A549 (cell line): ENCODE measurements around the gene UMODL1. TPM values are rescaled to one million over a fixed set of nuclear protein-coding genes. Genes with fewer than 3 reads are reported as not detected.

Experiments
- ATAC-seq, 2 experiments: fragments of 200-7000 bp in 1 of 2; fragments of >200 bp in 1 of 2; cut with Nextera tagmentation in 1 of 2; cut with Tn5 transposase in 1 of 2; 3 replicates each; pipeline versions ENCODE4 v1.8.0 to v1.9.1; 2018 to 2020; ENCODE audit warnings: mild to moderate bottlenecking in 1 of 2, moderate library complexity in 1 of 2
- CTCF ChIA-PET: fragments of 300-600 bp; sonication (Branson Sonifier 250); formaldehyde crosslinking; extraction: SDS; loops from one replicate; lab custom pipeline; 2021; ENCODE audit warnings: antibody characterized with exemption, inconsistent platforms; lab: Yijun Ruan, JAX
- POLR2A ChIA-PET: fragments of 350-600 bp; formaldehyde crosslinking; extraction: SDS; loops from one replicate; lab custom pipeline; 2021; ENCODE audit warnings: antibody characterized with exemption, inconsistent platforms; lab: Yijun Ruan, JAX
- DNase-seq, 2 experiments: peaks; one replicate each; pipeline versions ENCODE4 v3.0.0 to v3.0.0-alpha.2; 2011 to 2016; ENCODE audit warnings: low read depth in 1 of 2, low spot score in 1 of 2
- FAIRE-seq: peaks from 2 replicates; lab custom pipeline; 2011; peaks lifted over from hg19 to GRCh38; lab: Jason Lieb, UNC
- H3K27ac ChIP-seq, 2 experiments: fragments of >200 bp; sonication (Bioruptor Twin); formaldehyde crosslinking; 3 replicates each; pipeline ENCODE4 v1.5.1; 2016 to 2017
- H3K4me1 ChIP-seq: fragments of >200 bp; sonication (Bioruptor Twin); formaldehyde crosslinking; 3 replicates; pipeline ENCODE4 v1.6.1; 2016
- H3K4me2 ChIP-seq: fragments of >200 bp; sonication (Bioruptor Twin); formaldehyde crosslinking; 3 replicates; pipeline ENCODE4 v1.6.1; 2016
- H3K4me3 ChIP-seq: fragments of >200 bp; sonication (Bioruptor Twin); formaldehyde crosslinking; 3 replicates; pipeline ENCODE4 v1.5.1; 2016
- H3K9me3 ChIP-seq: fragments of >200 bp; sonication (Bioruptor Twin); formaldehyde crosslinking; 3 replicates; pipeline ENCODE4 v1.6.1; 2016
- ATOH8 ChIP-seq: fragments of 250-450 bp; sonication (Bioruptor Pico); IDR thresholded peaks from 2 replicates; pipeline ENCODE4 v1.5.0; 2020; ENCODE audit warnings: low read depth, mild to moderate bottlenecking, moderate library complexity
- CBX8 ChIP-seq: fragments of 200-600 bp; sonication (generic); IDR thresholded peaks from 2 replicates; pipeline ENCODE4 v1.6.1; 2016
- CEBPB ChIP-seq, 2 experiments: fragments of >200 bp in 1 of 2; sonication (Bioruptor Twin) in 1 of 2; formaldehyde crosslinking in 1 of 2; IDR thresholded peaks; 2 replicates each; pipeline ENCODE4 v1.6.1; 2012 to 2016
- CHD2 ChIP-seq: fragments of 150-350 bp; IDR thresholded peaks from 2 replicates; pipeline ENCODE4 v1.6.1; 2014; ENCODE audit warnings: low read length; ENCODE audit not compliant: partially characterized antibody
- CHD4 ChIP-seq: fragments of 200-600 bp; sonication (generic); IDR thresholded peaks from 2 replicates; pipeline ENCODE4 v1.6.1; 2016; ENCODE audit warnings: antibody characterized with exemption, mild to moderate bottlenecking, borderline replicate concordance
- CTCF ChIP-seq: fragments of >200 bp; sonication (Bioruptor Twin); formaldehyde crosslinking; IDR thresholded peaks from 3 replicates; pipeline ENCODE4 v1.5.1; 2016
- ESRRA ChIP-seq: fragments of 150-350 bp; IDR thresholded peaks from 2 replicates; pipeline ENCODE4 v1.6.1; 2014; ENCODE audit warnings: mild to moderate bottlenecking, low read length, borderline replicate concordance
- FOSB ChIP-seq: fragments of 250-450 bp; sonication (Bioruptor Pico); IDR thresholded peaks from 2 replicates; pipeline ENCODE4 v1.5.0; 2020; ENCODE audit warnings: mild to moderate bottlenecking, moderate library complexity
- FOXS1 ChIP-seq: fragments of 250-450 bp; sonication (Bioruptor Pico); IDR thresholded peaks from 2 replicates; pipeline ENCODE4 v1.5.0; 2020; ENCODE audit warnings: mild to moderate bottlenecking, moderate library complexity
- HMGXB4 ChIP-seq: fragments of 250-450 bp; sonication (Bioruptor Pico); IDR thresholded peaks from 2 replicates; pipeline ENCODE4 v1.5.0; 2021; ENCODE audit warnings: mild to moderate bottlenecking, moderate library complexity, borderline replicate concordance
- HOXB13 ChIP-seq: fragments of 250-450 bp; sonication (Bioruptor Pico); IDR thresholded peaks from 2 replicates; pipeline ENCODE4 v1.5.0; 2020; ENCODE audit warnings: low read depth, mild to moderate bottlenecking, moderate library complexity
- HOXB5 ChIP-seq: fragments of 250-450 bp; sonication (Bioruptor Pico); IDR thresholded peaks from 2 replicates; pipeline ENCODE4 v1.5.0; 2020; ENCODE audit warnings: mild to moderate bottlenecking, moderate library complexity
- KDM5A ChIP-seq: fragments of 200-600 bp; sonication (generic); IDR thresholded peaks from 2 replicates; pipeline ENCODE4 v1.6.1; 2016; ENCODE audit warnings: antibody characterized with exemption, mild to moderate bottlenecking
- MAFK ChIP-seq: fragments of 450-650 bp; IDR thresholded peaks from 2 replicates; pipeline ENCODE4 v1.6.1; 2014; ENCODE audit not compliant: partially characterized antibody
- MAX ChIP-seq: IDR thresholded peaks from 2 replicates; pipeline ENCODE4 v1.6.1; 2012
- NFE2L2 ChIP-seq: fragments of 150-350 bp; conservative IDR thresholded peaks from 2 replicates; pipeline ENCODE4 v1.6.1; 2014; ENCODE audit warnings: low read length
- NR3C1 ChIP-seq: fragments of >200 bp; sonication (Bioruptor Twin); formaldehyde crosslinking; IDR thresholded peaks from 3 replicates; pipeline ENCODE4 v1.6.1; 2017
- POLR2AphosphoS2 ChIP-seq: conservative IDR thresholded peaks from 2 replicates; pipeline ENCODE4 v1.6.1; 2012; ENCODE audit warnings: low read length, improper control_type of control experiment, inconsistent platforms
- RAD21 ChIP-seq, 2 experiments: fragments of >200 bp in 1 of 2; sonication (Bioruptor Twin) in 1 of 2; formaldehyde crosslinking in 1 of 2; IDR thresholded peaks in 1 of 2; conservative IDR thresholded peaks in 1 of 2; 2 replicates in 1 of 2; 3 replicates in 1 of 2; pipeline ENCODE4 v1.6.1; 2012 to 2018; ENCODE audit warnings: inconsistent platforms in 1 of 2
- RARB ChIP-seq: fragments of 250-450 bp; sonication (Bioruptor Pico); IDR thresholded peaks from 2 replicates; pipeline ENCODE4 v1.8.0; 2021; ENCODE audit warnings: mild to moderate bottlenecking, moderate library complexity
- RNF2 ChIP-seq: fragments of 200-600 bp; sonication (generic); IDR thresholded peaks from 2 replicates; pipeline ENCODE4 v1.6.1; 2016; ENCODE audit warnings: low read depth, mild to moderate bottlenecking, antibody characterized with exemption, moderate library complexity, borderline replicate concordance
- SMC3 ChIP-seq: fragments of >200 bp; sonication (Bioruptor Twin); formaldehyde crosslinking; IDR thresholded peaks from 3 replicates; pipeline ENCODE4 v1.6.1; 2018; ENCODE audit warnings: inconsistent platforms
- TP53 ChIP-seq: fragments of 250-450 bp; sonication (Bioruptor Pico); IDR thresholded peaks from 2 replicates; pipeline ENCODE4 v1.5.0; 2021; ENCODE audit warnings: mild to moderate bottlenecking, moderate library complexity
- USF2 ChIP-seq: fragments of 450-650 bp; IDR thresholded peaks from 2 replicates; pipeline ENCODE4 v1.6.1; 2014; ENCODE audit warnings: antibody characterized with exemption
- ZC3H11A ChIP-seq: fragments of 450-650 bp; IDR thresholded peaks from 2 replicates; pipeline ENCODE4 v1.6.1; 2014; ENCODE audit warnings: antibody characterized with exemption, mild to moderate bottlenecking
- ZSCAN20 ChIP-seq: fragments of 250-450 bp; sonication (Bioruptor Pico); IDR thresholded peaks from 2 replicates; pipeline ENCODE4 v1.8.0; 2022; ENCODE audit warnings: mild to moderate bottlenecking, moderate library complexity
- WGBS: methylation state at CpG from one replicate; pipeline ENCODE4 v1.1.6; 2017; ENCODE audit errors: missing lambda C conversion rate; 5-methylcytosine and 5-hydroxymethylcytosine counted together
- polyA plus RNA-seq, 4 experiments: library from polyadenylated mRNA; depleted of rRNA in 3 of 4; stranded (reverse); fragments of >200 nt; fragmentation: RNase III in 1 of 4; extraction: RNeasy Plus Mini Kit Qiagen cat#74134 plus additional on column Dnase treatment in 1 of 4; gene quantifications; 2 replicates in 3 of 4; 3 replicates in 1 of 4; pipeline ENCODE4 v1.2.3, GENCODE V29; 2011 to 2017

The UMODL1 gene
- polyA plus RNA-seq, 2 of the 4 experiments (the other 2 are of a cell fraction): not detected

GRCh38 chr21:42102526-42102925, 31.4 kb downstream of the UMODL1 start:
- CTCF ChIA-PET: interaction anchor here (1.3 kb wide), 1 partner anchor 286 kb away, joined by 3 read pairs; no protein-coding TSS in a partner anchor
- Histone ChIP-seq H3K9me3 (no peaks in the 10 kb centered on the region), H3K27ac (no peak overlapping the region), H3K4me3 (no peak overlapping the region), H3K4me2 (no peak overlapping the region), H3K4me1 (peaks cover 6% of the 10 kb centered on the region)
- FAIRE-seq: no peak
- no peak for DNase-seq
- POLR2A ChIA-PET: no interaction called here
- TF ChIP-seq POLR2AphosphoS2 (no peak), RNF2 (no peak), NFE2L2 (no peak), HMGXB4 (no peak), CBX8 (no peak), RARB (CRISPR knock-in tag) (no peak), SMC3 (no peak), ESRRA (no peak), HOXB13 (no peak), MAFK (no peak), CHD4 (no peak), RAD21 (conservative IDR thresholded peaks at IDR 0.05 in 1 of 2, IDR thresholded peaks at IDR 0.05 in 1 of 2) (no peak), FOSB (CRISPR knock-in tag) (no peak), CHD2 (no peak), CEBPB (IDR thresholded peaks at IDR 0.05) (no peak)
- ATAC-seq: no peak
- WGBS: 74% methylated on average over 5 of the region's 5 CpGs

- H3K27ac ChIP-seq: no peak overlapping the region
- no peaks in the 10 kb centered on the region for H3K9me3 ChIP-seq
- POLR2A ChIA-PET: no interaction called here
- no peak for FAIRE-seq
- TF ChIP-seq USF2 (no peak), ATOH8 (no peak), KDM5A (no peak), ZSCAN20 (CRISPR knock-in tag) (no peak), TP53 (no peak), NFE2L2 (no peak), MAX (no peak), CHD2 (no peak), NR3C1 (no peak), ZC3H11A (no peak), CTCF (no peak), SMC3 (no peak), HOXB5 (CRISPR knock-in tag) (no peak), FOXS1 (no peak)
- TF ChIP-seq, all 56 proteins: peak for 0
- no peak overlapping the region for H3K4me3 ChIP-seq
- no peak overlapping the region for H3K4me2 ChIP-seq
- CTCF ChIA-PET: interaction anchor here (1.3 kb wide), 1 partner anchor 287 kb away, joined by 3 read pairs; no protein-coding TSS in a partner anchor
- no peak for ATAC-seq
- DNase-seq: no peak
- H3K4me1 ChIP-seq: peaks cover 4% of the 10 kb centered on the region
- WGBS: 56% methylated on average over 1 of the region's 1 CpG
Measured at GRCh38 chr21:42102991-42103390, 31.9 kb downstream of the UMODL1 start.
